ENCODE results near the gene NHLRC4.

Gene NHLRC4

GRCh38 chr16:553601-554296 is 13.1 kb upstream of the NHLRC4 start:
- DNase-seq (ENCODE audit: low spot score), result no peak

GRCh38 chr16:554297-554621 is 12.5 kb upstream of the NHLRC4 start:
- DNase-seq (ENCODE audit: low spot score), result no peak

- no peak for DNase-seq (ENCODE audit: low spot score)
Measured at GRCh38 chr16:554640-555365, 12.0 kb upstream of the NHLRC4 start.

DNA sequence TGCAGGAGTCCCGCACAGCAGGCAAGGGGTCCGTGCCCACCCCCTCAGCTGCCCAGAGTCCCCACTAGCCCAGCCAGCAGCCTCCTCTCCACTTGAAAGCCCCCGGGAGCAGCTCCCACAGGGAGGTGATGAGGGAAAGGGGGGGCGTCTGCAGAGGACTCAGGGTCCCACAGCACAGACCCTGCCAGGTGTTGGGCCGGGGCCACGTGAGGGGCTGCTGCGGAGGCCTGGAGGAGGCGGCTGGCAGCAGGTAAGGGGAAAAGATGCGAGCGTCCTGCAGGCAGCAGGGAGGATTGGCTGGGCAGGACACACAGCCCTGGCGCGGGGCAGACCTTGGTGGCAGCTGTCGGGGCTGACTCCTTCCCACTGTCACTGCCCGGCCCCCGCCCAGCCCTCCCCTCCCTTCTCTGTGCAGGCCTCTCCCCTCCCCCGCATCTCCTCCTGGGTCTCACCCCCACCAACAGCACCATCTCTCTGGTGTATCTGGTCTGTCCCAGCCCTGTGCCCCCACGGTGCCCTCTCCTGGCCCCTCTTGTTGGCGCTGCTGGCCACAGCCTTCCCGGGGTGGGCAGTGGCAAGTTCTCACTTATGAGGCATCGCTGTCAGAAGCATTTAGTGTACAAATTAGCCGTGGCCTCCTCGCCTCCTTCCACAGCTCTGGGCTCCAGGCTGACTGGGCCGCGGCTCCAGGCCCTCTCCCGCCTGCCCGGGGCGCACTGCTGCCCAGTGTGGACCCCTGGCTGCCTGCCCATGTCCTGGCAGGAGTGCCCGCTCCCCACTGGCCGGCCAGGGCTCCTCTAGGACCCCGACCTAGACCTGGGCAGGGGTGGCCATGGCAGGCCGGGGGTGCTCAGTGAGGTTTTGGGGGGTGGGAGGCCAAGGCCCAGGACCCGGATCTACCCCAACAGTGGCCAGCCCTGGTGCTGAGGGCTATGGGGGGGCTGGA is 11.0 kb upstream of the NHLRC4 start:
- no peak for DNase-seq (ENCODE audit: low spot score)

- no peak for DNase-seq (ENCODE audit: low spot score)
Measured at GRCh38 chr16:556474-557173, 10.2 kb upstream of the NHLRC4 start.

DNA sequence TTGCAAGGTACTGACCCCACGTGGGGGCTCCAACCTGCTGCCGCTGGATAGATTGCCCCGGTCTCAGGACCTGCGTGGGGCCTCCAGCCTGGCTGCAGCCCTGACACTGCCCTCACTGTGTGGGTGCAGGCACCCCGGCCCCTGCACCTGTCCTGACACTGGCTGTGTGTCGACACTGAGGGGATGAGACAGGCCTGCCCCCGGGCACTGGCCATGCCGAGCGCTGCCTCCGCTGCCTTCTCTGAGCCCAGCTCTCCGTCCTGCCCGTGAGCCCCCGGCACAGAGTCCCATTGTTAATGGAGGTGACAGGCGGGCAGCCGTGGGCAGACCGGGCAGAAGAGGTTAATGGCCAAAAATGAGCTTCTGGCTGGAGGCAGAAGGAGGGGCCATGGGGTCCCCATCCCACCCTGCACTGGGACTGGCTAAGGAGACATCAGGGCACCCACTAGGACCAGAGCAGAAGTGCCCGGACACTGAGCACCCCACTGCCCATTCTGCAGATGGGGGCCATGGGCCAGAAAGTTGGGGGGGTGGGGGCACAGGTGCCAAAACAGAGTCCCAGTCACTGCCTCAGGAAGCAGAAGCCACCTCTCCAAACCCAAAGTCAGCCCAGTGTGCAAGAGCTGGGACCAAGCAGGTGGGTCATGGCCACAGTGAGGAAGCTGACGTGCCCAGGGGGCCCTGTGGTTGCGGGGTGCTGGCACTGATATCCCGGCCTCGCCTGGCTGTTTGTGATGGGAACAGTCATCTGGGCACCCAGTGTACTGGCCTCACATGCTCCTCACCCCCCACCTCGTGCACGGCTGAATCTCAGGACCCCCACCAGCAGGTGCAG is 9.1 kb upstream of the NHLRC4 start:
- DNase-seq (ENCODE audit: low spot score), result no peak

- DNase-seq (ENCODE audit: low spot score), result no peak
Measured at GRCh38 chr16:558298-559020, 8.3 kb upstream of the NHLRC4 start.

GRCh38 chr16:559021-559380 is 7.8 kb upstream of the NHLRC4 start:
- no peak for DNase-seq (ENCODE audit: low spot score)

DNA sequence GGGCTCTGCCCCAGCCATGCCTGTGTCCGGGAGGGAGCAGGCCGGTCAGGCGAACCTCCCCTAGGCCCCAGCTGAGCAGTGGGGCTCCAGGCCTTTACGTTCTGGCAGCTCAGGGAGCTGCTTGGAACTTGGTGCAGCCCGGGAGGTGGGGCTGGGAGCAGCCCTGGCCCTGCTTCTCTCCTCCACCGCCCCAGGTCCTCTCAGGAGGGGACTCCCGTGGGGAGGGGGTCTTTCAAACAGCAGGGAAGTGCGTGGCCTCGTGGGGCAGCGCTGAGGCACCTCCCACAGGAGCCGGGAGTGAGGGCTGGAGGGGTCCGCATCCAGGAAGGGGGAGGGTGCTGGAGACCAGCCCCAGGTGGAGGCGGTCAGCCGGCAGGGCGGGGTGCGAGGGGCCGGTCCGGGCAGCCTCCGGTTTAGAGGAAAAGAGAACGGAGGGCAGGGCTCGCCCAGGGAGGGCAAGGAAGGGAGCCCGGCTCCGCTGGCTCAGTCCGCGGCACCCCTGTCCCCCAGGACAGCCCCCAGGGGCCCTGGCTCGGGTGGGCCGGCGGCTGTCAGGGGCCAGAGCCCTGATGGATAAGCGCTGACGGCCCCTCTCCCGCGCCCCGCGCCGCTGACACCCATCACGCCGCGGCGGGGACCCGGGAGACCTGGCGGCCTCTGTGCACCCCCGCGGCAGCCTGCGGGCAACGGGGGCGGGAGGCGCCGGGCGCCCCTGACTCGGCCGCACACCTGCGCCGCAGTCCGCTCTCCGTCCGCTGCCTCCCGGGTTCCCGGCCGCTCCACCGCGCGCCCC is 7.2 kb upstream of the NHLRC4 start:
- no peak for DNase-seq (ENCODE audit: low spot score)

- DNase-seq (ENCODE audit: low spot score), result no peak
Measured at GRCh38 chr16:560204-560700, 6.6 kb upstream of the NHLRC4 start, which contains the start of gene PRR35. Gene PRR35, plus strand, starts transcription at chr16:560394. Its CDS starts 2,901 bp downstream, at chr16:563295.

DNA sequence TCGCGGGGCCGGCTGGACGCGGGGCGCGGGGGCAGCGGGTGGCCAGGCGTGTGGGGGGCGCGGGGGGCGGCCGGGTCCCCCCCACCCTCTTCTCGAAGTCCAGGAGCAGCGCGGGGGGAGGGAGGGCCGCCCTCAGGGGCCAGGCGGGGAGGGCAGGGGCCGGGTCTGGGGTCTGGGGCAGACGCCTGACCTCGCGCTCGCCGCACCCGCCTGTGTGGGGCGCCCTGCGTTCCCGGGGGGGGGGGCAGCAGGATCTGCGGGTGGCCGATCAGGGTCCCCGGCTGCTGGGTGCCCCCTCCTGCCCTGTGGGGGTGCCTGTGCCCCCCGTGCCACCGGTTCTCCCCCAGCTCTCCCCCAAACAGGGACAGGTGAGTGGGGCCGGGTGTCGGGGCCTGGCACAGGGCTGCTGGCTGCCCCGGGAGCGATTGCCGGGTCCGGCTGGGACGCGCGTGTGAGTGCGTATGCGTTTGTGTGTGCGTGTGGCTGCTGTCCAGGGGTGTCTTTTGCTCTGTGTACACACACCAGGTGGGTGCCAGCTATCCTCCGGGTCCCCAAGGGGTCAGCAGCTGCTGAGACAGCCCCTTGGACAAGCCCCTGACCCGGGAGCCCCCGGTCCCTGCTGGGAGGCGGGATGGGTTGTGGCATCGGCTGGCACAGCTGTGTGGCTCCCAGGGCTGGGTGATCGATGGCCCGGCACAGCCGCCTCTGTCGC is 5.9 kb upstream of the NHLRC4 start:
- no peak for DNase-seq (ENCODE audit: low spot score)

DNA sequence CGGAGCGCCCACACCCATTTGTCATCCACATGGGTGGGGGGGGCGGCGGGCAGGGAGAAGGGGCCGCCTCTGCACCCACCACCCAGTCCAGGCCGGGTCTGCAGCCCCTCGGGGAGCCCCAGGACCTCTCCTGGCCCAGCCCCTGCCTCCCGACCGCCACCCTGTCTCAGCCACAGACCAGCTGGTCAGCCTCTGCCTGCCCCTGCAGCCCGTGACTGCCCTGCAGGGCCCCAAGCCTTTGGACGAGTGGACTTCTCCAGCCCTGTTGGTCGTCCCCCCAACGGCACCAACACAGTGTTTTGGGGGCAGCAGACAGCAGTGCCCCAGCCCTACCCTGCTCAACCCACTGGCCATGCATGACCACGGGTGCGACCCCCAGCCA is 5.4 kb upstream of the NHLRC4 start:
- DNase-seq (ENCODE audit: low spot score), result no peak

- DNase-seq (ENCODE audit: low spot score), result no peak
Measured at GRCh38 chr16:561957-562938, 4.6 kb upstream of the NHLRC4 start.

DNA sequence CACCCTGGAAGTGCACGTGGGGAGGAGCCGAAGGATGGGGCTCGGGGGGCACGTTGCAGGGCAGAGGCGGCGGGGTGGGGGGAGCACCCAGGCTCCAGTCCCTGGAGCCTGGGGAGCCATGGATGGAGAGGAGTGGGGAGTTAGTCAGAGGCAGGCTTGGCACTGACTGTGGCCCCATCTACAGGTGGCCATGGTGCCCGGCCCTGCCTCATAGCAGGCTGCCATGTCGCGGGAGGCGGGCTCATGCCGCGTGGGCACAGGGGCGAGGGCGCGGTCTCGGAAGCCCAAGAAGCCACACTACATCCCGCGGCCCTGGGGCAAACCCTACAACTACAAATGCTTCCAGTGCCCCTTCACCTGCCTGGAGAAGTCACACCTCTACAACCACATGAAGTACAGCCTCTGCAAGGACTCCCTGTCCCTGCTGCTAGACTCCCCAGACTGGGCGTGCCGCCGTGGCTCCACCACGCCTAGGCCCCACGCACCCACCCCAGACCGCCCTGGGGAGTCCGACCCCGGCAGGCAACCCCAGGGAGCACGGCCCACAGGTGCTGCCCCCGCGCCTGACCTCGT is 3.6 kb upstream of the NHLRC4 start:
- DNase-seq (ENCODE audit: low spot score), result no peak

GRCh38 chr16:564690-565418 is 2.0 kb upstream of the NHLRC4 start:
- DNase-seq (ENCODE audit: low spot score), result no peak

All from LoVo (cell line).